GM21390 (cell line): ENCODE results near the gene ADAMTSL3.

Experiments used
- ATAC-seq: cut with Tn5 transposase; IDR thresholded peaks from one replicate; pipeline ENCODE4 v1.9.1; 2021; ENCODE audit not compliant: unreplicated experiment

Gene ADAMTSL3

DNA sequence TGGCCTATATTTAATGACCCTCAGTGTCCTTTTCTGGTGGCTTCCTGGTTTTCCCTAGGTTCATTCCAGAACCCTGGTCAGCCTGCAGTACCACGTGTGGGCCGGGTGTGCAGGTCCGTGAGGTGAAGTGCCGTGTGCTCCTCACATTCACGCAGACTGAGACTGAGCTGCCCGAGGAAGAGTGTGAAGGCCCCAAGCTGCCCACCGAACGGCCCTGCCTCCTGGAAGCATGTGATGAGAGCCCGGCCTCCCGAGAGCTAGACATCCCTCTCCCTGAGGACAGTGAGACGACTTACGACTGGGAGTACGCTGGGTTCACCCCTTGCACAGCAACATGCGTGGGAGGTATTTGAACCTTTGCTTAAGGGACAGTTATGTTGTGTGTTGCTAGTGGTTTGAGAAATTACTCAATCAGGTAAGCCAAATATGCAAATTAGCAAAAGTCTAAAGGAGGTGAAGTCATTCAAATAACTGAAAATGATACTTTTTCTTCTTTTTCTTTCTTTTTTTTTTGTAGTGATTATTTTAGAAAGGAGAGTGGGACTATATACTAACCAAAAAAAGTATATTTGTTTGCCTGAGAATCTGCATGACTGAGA lies 259.2 kb downstream of the ADAMTSL3 start:
- ATAC-seq = no peak

GRCh38 chr15:83914906-83915305 lies 261.0 kb downstream of the ADAMTSL3 start:
- no peak for ATAC-seq

- ATAC-seq = no peak
Measured at GRCh38 chr15:83917432-83917831, 263.5 kb downstream of the ADAMTSL3 start.

DNA sequence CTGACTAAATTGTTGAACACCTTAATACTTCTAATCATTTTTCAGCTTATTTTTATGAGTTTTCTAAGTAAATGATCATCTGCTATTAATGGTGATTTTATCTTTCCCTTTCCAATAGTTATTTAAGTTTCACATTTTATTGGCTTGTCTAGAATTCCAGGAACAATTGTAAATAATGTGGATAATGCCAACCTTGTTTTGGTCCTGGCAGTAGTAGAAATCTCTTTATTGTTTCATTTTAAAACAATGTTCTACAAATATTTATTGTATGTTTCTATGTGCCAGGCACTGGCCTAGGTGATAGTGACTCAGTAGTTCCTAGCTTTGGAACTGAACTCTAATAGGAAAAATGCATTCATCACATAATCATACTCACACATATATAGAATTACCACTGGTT lies 264.1 kb downstream of the ADAMTSL3 start:
- ATAC-seq = no peak

GRCh38 chr15:83919319-83919830 lies 265.5 kb downstream of the ADAMTSL3 start:
- peak; percentile 77 for ATAC-seq

DNA sequence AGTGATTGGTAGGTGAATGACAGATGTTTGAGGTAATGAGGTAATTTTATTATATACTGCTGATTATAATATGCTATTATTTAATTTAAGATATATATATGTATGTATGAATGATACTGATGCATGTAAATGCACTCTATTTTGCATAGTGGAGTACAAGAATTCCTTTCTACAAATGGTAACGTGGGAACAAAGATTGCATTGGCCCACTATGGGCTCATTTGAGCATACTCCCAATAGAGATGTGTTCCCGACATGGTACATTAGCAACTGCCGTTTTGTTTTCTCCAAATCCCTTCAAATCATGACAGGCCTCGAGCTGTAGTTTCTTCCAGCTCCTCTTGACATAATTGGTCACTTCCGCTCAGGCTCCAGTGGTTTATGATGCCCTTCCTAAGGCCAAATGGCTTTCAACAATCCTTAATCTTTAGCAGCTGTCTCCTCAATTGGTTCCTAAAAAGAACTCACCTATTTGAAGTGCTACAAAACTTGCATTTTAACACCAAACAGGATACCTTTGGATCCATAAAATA lies 266.1 kb downstream of the ADAMTSL3 start:
- ATAC-seq = no peak

GRCh38 chr15:83922649-83923294 lies 268.8 kb downstream of the ADAMTSL3 start:
- ATAC-seq = no peak

DNA sequence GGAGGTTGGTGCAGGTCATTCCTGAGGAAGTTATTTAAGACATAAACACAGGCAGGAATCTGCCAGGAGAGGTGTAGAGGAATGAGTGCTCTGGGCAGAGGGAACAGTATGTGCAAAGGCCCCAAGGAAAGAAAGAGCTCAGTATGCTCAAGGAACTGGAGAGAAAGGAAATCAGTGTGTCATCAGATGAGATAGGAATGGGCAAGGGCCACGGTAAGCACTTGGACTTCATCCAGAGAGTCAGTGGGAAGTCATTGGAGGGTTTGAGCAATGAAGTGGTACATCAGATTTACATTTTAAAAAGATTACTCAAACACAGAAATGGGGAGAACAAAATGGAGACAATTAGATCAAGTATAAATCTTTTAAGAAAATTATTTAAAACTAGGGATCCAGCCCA lies 272.2 kb downstream of the ADAMTSL3 start:
- ATAC-seq = no peak

- peak; percentile 44 for ATAC-seq
Measured at GRCh38 chr15:83927704-83928391, 273.9 kb downstream of the ADAMTSL3 start.

DNA sequence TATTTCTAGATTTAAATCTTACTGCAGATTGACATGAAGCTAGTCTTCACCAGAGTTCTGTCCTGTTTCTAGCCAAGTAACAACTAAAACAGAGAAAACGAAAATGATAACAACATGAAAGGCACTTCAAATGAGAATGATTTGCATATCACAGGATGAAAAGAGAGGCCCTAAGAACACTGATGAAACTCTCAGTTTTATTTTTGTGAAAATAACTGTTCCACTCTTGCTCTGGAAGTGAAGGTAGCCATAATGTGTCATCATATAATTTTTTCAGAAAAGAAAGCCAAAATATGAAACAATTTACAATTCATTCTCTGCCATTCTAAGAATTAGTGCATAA lies 274.4 kb downstream of the ADAMTSL3 start:
- peak; percentile 79 for ATAC-seq

DNA sequence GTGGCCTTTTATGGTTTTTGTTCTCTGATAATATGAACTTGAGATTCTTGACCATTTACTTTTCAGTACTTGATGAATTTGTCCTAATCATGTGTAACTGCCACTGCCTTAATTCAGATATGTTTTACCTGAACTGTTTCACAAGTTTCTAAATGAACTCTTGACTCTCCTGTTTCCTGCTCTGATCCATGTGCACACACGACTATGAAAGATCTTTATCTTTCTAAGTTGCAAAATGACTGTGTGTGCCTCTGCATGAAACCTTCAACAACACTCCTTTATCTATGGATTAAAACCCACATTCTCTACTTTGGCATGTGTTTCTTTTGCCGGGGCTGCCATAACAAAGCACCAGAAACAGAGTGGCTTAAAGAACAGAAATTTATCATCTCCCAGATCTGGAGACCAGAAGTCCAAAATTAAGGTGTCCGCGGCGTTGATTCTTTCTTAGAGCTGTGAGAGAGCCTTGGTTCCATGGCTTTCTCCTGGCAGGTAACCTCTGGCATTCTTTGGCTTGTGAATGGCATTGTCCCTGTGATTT lies 275.0 kb downstream of the ADAMTSL3 start:
- ATAC-seq = peak; percentile 44

- no peak for ATAC-seq
Measured at GRCh38 chr15:83929619-83930018, 275.7 kb downstream of the ADAMTSL3 start.

DNA sequence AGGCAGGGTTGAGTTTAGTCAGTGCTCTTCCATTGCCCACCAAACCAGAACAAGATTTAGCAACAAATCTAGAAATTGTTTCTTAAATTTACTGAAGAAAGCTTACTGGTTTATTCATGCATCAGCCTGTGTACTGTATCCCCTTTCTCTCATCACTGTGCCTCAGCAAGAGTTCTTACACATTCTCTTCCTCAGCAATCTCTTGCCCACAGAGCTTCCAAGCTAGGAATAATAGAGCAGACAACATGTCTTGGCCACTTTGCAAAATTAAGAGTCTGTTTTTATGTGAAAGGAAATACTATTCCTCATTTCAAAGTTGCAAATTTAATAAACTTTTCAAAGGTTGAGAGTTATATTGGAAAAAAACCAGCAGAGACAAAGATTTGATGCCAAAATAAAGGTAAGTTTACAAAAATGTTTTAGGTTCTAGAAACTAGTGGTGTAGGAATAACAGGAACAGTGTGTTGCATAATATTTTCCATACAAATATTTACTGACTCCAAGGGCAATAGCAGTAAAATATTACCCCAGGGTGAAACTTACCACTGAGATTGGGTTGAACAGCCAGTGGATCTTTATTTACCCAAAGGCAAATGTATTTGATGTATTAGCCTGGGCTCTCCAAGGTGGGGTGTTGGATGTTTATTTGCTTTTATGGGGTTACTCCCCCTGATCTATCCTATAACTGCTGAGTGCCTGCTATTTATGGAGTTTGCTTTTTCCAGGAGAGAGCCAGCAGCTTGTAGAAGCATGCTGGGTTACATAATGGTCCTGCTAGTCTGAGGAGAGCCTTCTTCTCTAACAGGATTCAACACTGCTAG lies 276.7 kb downstream of the ADAMTSL3 start:
- ATAC-seq = no peak

DNA sequence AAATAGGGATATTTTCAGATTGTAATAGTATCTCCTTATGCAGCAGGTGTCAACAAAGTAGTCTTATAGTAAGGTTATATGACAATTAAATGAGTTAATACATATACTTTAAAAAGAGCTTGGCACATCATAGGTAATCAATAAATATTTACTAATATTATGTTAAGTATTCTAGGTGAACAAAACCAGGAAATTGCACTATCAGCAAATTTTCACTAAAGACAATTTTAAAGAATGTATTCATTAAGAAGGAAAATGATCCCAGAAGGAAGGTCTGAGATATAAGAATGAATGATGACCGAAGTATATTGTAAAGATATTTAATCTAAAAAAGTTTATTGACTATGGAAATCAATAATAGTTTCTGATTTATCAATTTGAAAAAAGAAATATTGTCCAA lies 281.9 kb downstream of the ADAMTSL3 start:
- ATAC-seq = no peak

DNA sequence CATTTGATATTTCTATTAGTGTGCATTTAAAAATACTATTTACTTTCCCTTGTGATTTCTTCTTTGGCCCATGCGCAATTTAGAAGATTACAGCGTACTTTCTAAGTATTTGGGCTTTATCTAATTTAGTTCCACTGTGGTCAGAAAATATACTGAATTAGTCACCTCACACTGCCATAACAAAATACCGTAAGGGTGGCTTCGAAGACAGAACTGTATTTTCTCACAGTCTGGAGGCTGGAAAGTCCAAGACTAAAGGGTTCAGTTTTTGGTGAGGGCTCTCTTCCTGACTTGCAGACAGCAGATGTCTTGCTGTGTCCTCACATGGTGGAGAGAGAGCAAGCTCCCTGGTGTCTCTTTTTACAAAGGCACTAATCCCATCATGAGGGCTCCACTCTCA lies 286.2 kb downstream of the ADAMTSL3 start:
- no peak for ATAC-seq

DNA sequence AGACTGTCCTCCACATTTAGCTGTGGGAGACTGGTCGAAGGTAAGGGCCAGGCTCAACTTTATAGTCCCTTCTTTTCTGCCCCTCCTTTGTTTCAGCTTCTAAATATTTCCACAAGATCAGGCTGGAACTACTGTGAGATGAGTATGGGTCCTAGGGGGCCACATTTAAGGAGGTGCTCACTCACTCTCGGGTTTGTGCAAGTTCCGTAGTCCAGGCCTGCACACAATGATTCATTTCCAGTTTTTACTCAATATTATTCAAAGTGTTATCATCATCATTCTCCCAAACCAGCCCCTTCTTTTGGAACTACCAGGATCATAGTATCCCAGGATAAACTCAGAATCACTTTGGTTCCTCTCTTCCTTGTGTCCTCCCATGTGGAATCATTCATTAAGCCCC lies 289.1 kb downstream of the ADAMTSL3 start:
- no peak for ATAC-seq

DNA sequence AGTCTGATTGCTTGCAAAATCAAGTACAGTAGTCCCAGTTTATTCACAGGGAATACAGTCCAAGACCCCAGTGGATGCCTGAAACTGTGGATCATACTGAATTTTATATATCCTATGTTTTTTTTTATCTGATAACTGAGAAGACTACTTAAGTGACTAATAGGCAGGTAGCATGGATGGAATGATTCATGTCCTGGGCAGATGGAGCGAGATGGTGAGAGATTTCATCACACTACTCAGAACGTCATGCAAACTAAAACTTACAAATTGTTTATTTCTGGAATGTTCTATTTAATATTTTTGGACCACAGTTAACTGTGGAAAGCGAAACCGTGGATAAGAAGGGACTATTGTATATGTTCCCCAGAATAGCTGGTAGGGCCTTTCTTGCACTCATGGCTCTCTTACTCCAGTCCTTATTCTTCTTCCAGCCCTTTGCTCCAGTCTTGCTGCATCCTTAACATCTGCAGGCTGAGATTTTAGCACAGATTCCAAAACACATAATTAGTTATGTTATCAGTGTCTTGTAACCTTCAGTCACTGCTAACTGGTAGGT lies 290.0 kb downstream of the ADAMTSL3 start:
- no peak for ATAC-seq

- no peak for ATAC-seq
Measured at GRCh38 chr15:83947156-83947555, 293.2 kb downstream of the ADAMTSL3 start.

DNA sequence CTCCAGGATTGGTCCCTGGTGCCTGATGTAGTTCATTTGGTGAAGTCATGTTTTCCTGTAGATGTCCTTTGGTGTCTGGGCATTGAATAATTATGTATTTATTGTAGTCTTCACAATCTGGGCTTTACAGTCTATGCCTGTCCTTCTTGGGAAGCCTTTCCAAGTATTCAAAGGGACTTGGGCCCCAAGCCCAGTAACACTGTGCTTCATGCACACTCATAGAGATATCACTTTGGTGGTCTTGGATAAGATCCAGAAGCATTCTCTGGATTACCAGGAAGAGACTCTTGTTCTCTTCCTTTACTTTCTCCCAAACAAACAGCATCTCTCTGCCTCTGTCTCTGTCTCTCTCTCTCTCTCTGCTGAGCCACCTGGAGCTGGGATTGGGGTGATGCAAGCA lies 300.6 kb downstream of the ADAMTSL3 start:
- no peak for ATAC-seq

GRCh38 chr15:83955806-83956265 lies 301.9 kb downstream of the ADAMTSL3 start:
- peak; percentile 99 for ATAC-seq
